Measurements from ENCODE around the gene MCHR2. TPM values are rescaled to one million over a fixed set of nuclear protein-coding genes. Genes with fewer than 3 reads are reported as not detected.

MCHR2 gene
- total RNA-seq, 4 donors from 2014 or later, result not detected

- no peak for DNase-seq (ENCODE audit: low spot score in 2 of 2)
- no peaks in the 10 kb centered on the region for H3K36me3 ChIP-seq
- WGBS, result 43% methylated on average over 4 of the region's 4 CpGs
- no peaks in the 10 kb centered on the region for H3K9me3 ChIP-seq
- no peaks in the 10 kb centered on the region for H3K4me1 ChIP-seq
- TF ChIP-seq, protein P1, sequence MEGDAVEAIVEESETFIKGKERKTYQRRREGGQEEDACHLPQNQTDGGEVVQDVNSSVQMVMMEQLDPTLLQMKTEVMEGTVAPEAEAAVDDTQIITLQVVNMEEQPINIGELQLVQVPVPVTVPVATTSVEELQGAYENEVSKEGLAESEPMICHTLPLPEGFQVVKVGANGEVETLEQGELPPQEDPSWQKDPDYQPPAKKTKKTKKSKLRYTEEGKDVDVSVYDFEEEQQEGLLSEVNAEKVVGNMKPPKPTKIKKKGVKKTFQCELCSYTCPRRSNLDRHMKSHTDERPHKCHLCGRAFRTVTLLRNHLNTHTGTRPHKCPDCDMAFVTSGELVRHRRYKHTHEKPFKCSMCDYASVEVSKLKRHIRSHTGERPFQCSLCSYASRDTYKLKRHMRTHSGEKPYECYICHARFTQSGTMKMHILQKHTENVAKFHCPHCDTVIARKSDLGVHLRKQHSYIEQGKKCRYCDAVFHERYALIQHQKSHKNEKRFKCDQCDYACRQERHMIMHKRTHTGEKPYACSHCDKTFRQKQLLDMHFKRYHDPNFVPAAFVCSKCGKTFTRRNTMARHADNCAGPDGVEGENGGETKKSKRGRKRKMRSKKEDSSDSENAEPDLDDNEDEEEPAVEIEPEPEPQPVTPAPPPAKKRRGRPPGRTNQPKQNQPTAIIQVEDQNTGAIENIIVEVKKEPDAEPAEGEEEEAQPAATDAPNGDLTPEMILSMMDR (IDR thresholded peaks at IDR 0.05), result peak in 1 of 2 donors; percentile 35
- TF ChIP-seq POLR2AphosphoS5 (IDR thresholded peaks at IDR 0.05) (no peak), EP300 (IDR thresholded peaks at IDR 0.05) (no peak), POLR2A (IDR thresholded peaks at IDR 0.05) (no peak)
- no peak overlapping the region for H3K4me3 ChIP-seq
- H3K27me3 ChIP-seq, result no peaks in the 10 kb centered on the region
- H3K27ac ChIP-seq, result no peak overlapping the region
Measured at GRCh38 chr6:99905209-99906106, 88.6 kb downstream of the MCHR2 start.

- no peak for DNase-seq (ENCODE audit: low spot score in 2 of 2)
- no peaks in the 10 kb centered on the region for H3K36me3 ChIP-seq
- H3K4me1 ChIP-seq, result no peaks in the 10 kb centered on the region
- 47% methylated on average over 6 of the region's 6 CpGs for WGBS
- H3K9me3 ChIP-seq, result no peaks in the 10 kb centered on the region
- TF ChIP-seq POLR2AphosphoS5 (IDR thresholded peaks at IDR 0.05) (no peak), POLR2A (IDR thresholded peaks at IDR 0.05) (no peak), EP300 (IDR thresholded peaks at IDR 0.05) (no peak)
- TF ChIP-seq, protein P1 (IDR thresholded peaks at IDR 0.05), result no peak
- H3K27me3 ChIP-seq, result no peaks in the 10 kb centered on the region
- no peak overlapping the region for H3K27ac ChIP-seq
- H3K4me3 ChIP-seq, result no peak overlapping the region
Measured at GRCh38 chr6:99901596-99902384, 92.2 kb downstream of the MCHR2 start.

DNA sequence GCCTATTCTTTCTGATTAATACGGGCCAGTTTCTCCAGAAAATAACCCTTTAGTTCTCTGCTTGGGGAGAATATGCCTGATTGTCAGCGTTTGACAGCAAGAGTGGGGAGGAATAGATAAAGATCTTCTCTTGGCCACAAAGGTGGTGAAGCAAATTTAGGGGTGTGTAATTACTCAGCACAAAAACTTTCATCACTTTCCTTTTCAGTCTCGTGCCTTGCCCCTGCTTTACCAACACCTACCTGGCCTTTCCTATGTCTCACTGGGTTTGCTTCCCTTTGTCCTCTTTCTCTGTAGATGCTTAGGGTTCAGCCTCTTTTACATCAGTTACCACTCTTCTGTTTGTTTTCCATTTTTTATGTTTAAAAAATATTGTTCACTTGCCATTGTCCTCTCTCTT lies 99.2 kb downstream of the MCHR2 start:
- Histone ChIP-seq H3K9me3 (no peaks in the 10 kb centered on the region), H3K27me3 (no peaks in the 10 kb centered on the region), H3K4me1 (no peaks in the 10 kb centered on the region), H3K36me3 (no peaks in the 10 kb centered on the region), H3K27ac (no peak overlapping the region), H3K4me3 (no peak overlapping the region)
- 50% methylated on average over 3 of the region's 3 CpGs for WGBS
- DNase-seq (ENCODE audit: low spot score in 2 of 2), result no peak
- TF ChIP-seq EP300 (IDR thresholded peaks at IDR 0.05) (no peak), POLR2A (IDR thresholded peaks at IDR 0.05) (no peak), POLR2AphosphoS5 (IDR thresholded peaks at IDR 0.05) (no peak)
- TF ChIP-seq, protein P1 (IDR thresholded peaks at IDR 0.05), result no peak

DNA sequence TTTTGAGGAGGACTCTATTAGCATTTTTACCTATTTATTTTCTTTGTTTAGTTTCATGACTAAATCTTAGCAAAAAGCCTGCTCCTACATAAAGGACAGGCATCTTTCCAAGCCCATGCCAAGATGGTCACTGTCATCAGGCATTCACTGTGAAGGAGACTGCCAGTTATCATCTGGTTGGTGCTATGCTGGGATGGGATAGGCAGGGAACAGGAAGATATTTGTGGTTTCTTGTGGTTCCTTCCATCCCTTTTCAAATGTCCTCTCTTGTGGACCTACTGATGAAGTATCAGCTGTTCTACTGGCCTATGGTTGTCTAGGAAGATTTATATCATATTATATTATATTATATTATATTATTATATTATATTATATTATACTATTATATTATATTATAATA lies 107.0 kb downstream of the MCHR2 start:
- no peak for DNase-seq (ENCODE audit: low spot score in 2 of 2)
- no peak for TF ChIP-seq EP300 (IDR thresholded peaks at IDR 0.05)
- TF ChIP-seq, protein P1 (IDR thresholded peaks at IDR 0.05), result no peak
- TF ChIP-seq POLR2A (IDR thresholded peaks at IDR 0.05), result no peak
- no peak for TF ChIP-seq POLR2AphosphoS5 (IDR thresholded peaks at IDR 0.05)
- no peaks in the 10 kb centered on the region for H3K9me3 ChIP-seq
- H3K27ac ChIP-seq, result no peak overlapping the region
- H3K27me3 ChIP-seq, result no peaks in the 10 kb centered on the region
- H3K36me3 ChIP-seq, result no peaks in the 10 kb centered on the region
- H3K4me1 ChIP-seq, result no peaks in the 10 kb centered on the region
- H3K4me3 ChIP-seq, result no peak overlapping the region

GRCh38 chr6:99885051-99885450 lies 109.0 kb downstream of the MCHR2 start:
- Histone ChIP-seq H3K4me3 (no peak overlapping the region), H3K27me3 (no peaks in the 10 kb centered on the region), H3K9me3 (no peaks in the 10 kb centered on the region), H3K27ac (no peak overlapping the region), H3K4me1 (no peaks in the 10 kb centered on the region), H3K36me3 (no peaks in the 10 kb centered on the region)
- 59% methylated on average over 3 of the region's 3 CpGs for WGBS
- TF ChIP-seq EP300 (IDR thresholded peaks at IDR 0.05), result no peak
- TF ChIP-seq, protein P1 (IDR thresholded peaks at IDR 0.05), result no peak
- TF ChIP-seq POLR2AphosphoS5 (IDR thresholded peaks at IDR 0.05), result no peak
- TF ChIP-seq POLR2A (IDR thresholded peaks at IDR 0.05), result no peak
- no peak for DNase-seq (ENCODE audit: low spot score in 2 of 2)

Measured in suprapubic skin (tissue), 4 donors.